SU-DHL-6 (cell line): Measurements from ENCODE around the gene OSBPL7.

ENCODE experiments used
- H2AFZ ChIP-seq: fragments of 200-600 bp; sonication (generic); 2 replicates; pipeline ENCODE4 v1.6.1; 2014; ENCODE audit warnings: low read depth, mild to moderate bottlenecking, moderate library complexity, mixed read lengths, antibody characterized with exemption, low read length; ENCODE audit not compliant: severe bottlenecking
- H3F3A ChIP-seq: fragments of 200-600 bp; shearing (Covaris generic); 2 replicates; pipeline ENCODE4 v1.6.0; 2016; ENCODE audit warnings: antibody characterized with exemption, mild to moderate bottlenecking; ENCODE audit not compliant: insufficient read depth
- H3K27ac ChIP-seq: fragments of 200-600 bp; sonication (generic); 2 replicates; pipeline ENCODE4 v1.5.1; 2016; ENCODE audit warnings: low read depth, mild to moderate bottlenecking, low read length, moderate library complexity, mixed read lengths
- H3K27me3 ChIP-seq: fragments of 200-600 bp; sonication (generic), shearing (Covaris generic); 2 replicates; pipeline ENCODE4 v1.6.0; 2014; ENCODE audit warnings: mild to moderate bottlenecking, low read length
- H3K36me3 ChIP-seq: fragments of 200-600 bp; sonication (generic); 2 replicates; pipeline ENCODE4 v1.6.1; 2014; ENCODE audit warnings: mild to moderate bottlenecking, low read length, mixed read lengths
- H3K4me2 ChIP-seq: fragments of 300-600, 200-600 bp; shearing (Covaris generic), sonication (generic); 2 replicates; pipeline ENCODE4 v1.6.0; 2014; ENCODE audit warnings: low read length, low read depth, mild to moderate bottlenecking; ENCODE audit not compliant: poor library complexity, severe bottlenecking
- H3K4me3 ChIP-seq: fragments of 200-600 bp; sonication (generic); 2 replicates; pipeline ENCODE4 v1.5.1; 2014; ENCODE audit warnings: antibody characterized with exemption, low read length, mild to moderate bottlenecking, mixed read lengths; ENCODE audit not compliant: insufficient read depth, poor library complexity, severe bottlenecking
- H3K79me2 ChIP-seq: fragments of 200-600 bp; sonication (generic); 2 replicates; pipeline ENCODE4 v1.6.1; 2014; ENCODE audit warnings: mild to moderate bottlenecking, low read length, moderate library complexity; ENCODE audit not compliant: insufficient read depth
- H3K9ac ChIP-seq: fragments of 200-600 bp; sonication (generic); 2 replicates; pipeline ENCODE4 v1.7.0; 2014; ENCODE audit warnings: mild to moderate bottlenecking, low read length
- H3K9me2 ChIP-seq: fragments of 200-600 bp; sonication (generic); replicated peaks from 2 replicates; pipeline ENCODE4 v1.6.1; 2014; ENCODE audit warnings: low read length; ENCODE audit not compliant: insufficient read depth
- H3K9me3 ChIP-seq: fragments of 200-600 bp; sonication (generic); 2 replicates; pipeline ENCODE4 v1.6.1; 2014; ENCODE audit warnings: low read length, mixed read lengths; ENCODE audit not compliant: insufficient read depth
- H4K20me1 ChIP-seq: fragments of 200-600 bp; sonication (generic); 2 replicates; pipeline ENCODE4 v1.6.1; 2014; ENCODE audit warnings: low read depth, mild to moderate bottlenecking, antibody characterized with exemption, low read length, moderate library complexity, mixed read lengths
- CTCF ChIP-seq: fragments of 200-600 bp; sonication (generic); IDR thresholded peaks from one replicate; pipeline ENCODE4 v1.5.1; 2017; ENCODE audit warnings: antibody characterized with exemption, mild to moderate bottlenecking, low read length, moderate library complexity; ENCODE audit not compliant: insufficient read depth, poor library complexity, severe bottlenecking
- EZH2phosphoT487 ChIP-seq: fragments of 200-600 bp; sonication (generic), shearing (Covaris generic); conservative IDR thresholded peaks from 2 replicates; pipeline ENCODE4 v1.6.1; 2018; ENCODE audit warnings: mild to moderate bottlenecking, antibody characterized with exemption, low read length, moderate library complexity, mixed read lengths

The OSBPL7 gene

GRCh38 chr17:47823519-47823918, 1.9 kb upstream of the OSBPL7 start:
- no peak overlapping the region for H3K9ac ChIP-seq
- H3K36me3 ChIP-seq = peaks cover 2% of the 10 kb centered on the region; the same call in 1 of the 2 replicates
- H4K20me1 ChIP-seq = no peaks in the 10 kb centered on the region
- H3K9me2 ChIP-seq = no peaks in the 10 kb centered on the region
- H2AFZ ChIP-seq = no peak overlapping the region
- no peaks in the 10 kb centered on the region for H3K9me3 ChIP-seq
- H3K4me3 ChIP-seq = no peak overlapping the region
- no peak for TF ChIP-seq CTCF
- no peak for TF ChIP-seq EZH2phosphoT487
- H3K27ac ChIP-seq = no peak overlapping the region
- H3K79me2 ChIP-seq = peaks cover 12% of the 10 kb centered on the region; the same call in 1 of the 2 replicates
- no peaks in the 10 kb centered on the region for H3K27me3 ChIP-seq
- no peak overlapping the region for H3K4me2 ChIP-seq
- no peaks in the 10 kb centered on the region for H3F3A ChIP-seq

- Histone ChIP-seq H3F3A (no peaks in the 10 kb centered on the region), H3K27me3 (no peaks in the 10 kb centered on the region), H3K79me2 (peaks cover 12% of the 10 kb centered on the region; the same call in 1 of the 2 replicates), H3K36me3 (peaks cover 2% of the 10 kb centered on the region; the same call in 1 of the 2 replicates), H3K9me3 (no peaks in the 10 kb centered on the region), H3K4me3 (no peak overlapping the region), H3K4me2 (no peak overlapping the region), H3K27ac (no peak overlapping the region), H4K20me1 (no peaks in the 10 kb centered on the region), H3K9me2 (no peaks in the 10 kb centered on the region), H3K9ac (peak overlapping the region; percentile 80; the same call in 1 of the 2 replicates), H2AFZ (no peak overlapping the region)
- no peak for TF ChIP-seq CTCF
- TF ChIP-seq EZH2phosphoT487 = no peak
Observed at GRCh38 chr17:47822785-47823184, 1.2 kb upstream of the OSBPL7 start.

GRCh38 chr17:47821031-47821423, 567 bp downstream of the OSBPL7 start:
- Histone ChIP-seq H3K79me2 (peaks cover 12% of the 10 kb centered on the region; the same call in 1 of the 2 replicates), H3K4me2 (peak overlapping the region; percentile 87), H2AFZ (peak overlapping the region; percentile 47), H3K9me2 (no peaks in the 10 kb centered on the region), H3K27ac (no peak overlapping the region), H3K9ac (peak overlapping the region; percentile 80), H3K27me3 (no peaks in the 10 kb centered on the region), H3K4me3 (peak overlapping the region; percentile 78), H3F3A (no peaks in the 10 kb centered on the region), H4K20me1 (no peaks in the 10 kb centered on the region), H3K9me3 (no peaks in the 10 kb centered on the region), H3K36me3 (no peaks in the 10 kb centered on the region)
- TF ChIP-seq EZH2phosphoT487 (no peak), CTCF (no peak)
